ENCODE data around the gene ARL8B. TPM values are rescaled to one million over a fixed set of nuclear protein-coding genes. Genes with fewer than 3 reads are reported as not detected.

The ARL8B gene
- total RNA-seq, 1 experiment from 2014 or later = 51.8 TPM

DNA sequence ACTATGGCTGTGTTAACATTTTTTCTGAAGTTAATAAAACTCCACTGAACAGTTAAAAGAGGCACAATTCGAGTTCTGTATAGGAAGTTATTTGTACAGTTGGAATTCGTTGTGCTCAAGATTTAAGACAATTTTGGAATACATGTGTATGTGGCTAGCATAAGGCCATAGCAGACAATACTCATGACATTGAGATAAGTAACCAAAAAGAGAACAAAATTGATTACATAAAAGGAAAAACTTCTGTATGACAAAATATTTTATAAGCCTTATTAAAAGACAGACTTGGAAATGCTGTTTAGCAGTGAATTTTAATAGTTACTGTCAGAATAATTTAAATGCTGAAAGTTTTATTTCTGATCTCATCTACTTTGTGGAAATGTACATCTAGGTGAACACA lies 47.7 kb downstream of the ARL8B start:
- CTCF ChIA-PET = no interaction called here
- H3K4me3 ChIP-seq (ENCODE audit: low read depth in 2 of 2, low read length in 2 of 2) = no peak overlapping the region
- ATAC-seq = no peak
- intact Hi-C loops (cut with micrococcal nuclease; ENCODE audit: unreplicated experiment) = no loop called here
- no TSS peak for BruUV-seq (replicated peaks)
- H3K27ac ChIP-seq (ENCODE audit: low read length) = no peak overlapping the region
- POLR2A ChIA-PET = no interaction called here
- TF ChIP-seq SIN3A (IDR thresholded peaks at IDR 0.05; ENCODE audit: borderline replicate concordance, insufficient read depth, low read depth, low read length) (no peak), POLR2AphosphoS5 (IDR thresholded peaks at IDR 0.05; ENCODE audit: low read depth, low read length) (no peak), TCF7L2 (IDR thresholded peaks at IDR 0.05; ENCODE audit: low read depth, low read length) (no peak)
- TF ChIP-seq, protein P1, sequence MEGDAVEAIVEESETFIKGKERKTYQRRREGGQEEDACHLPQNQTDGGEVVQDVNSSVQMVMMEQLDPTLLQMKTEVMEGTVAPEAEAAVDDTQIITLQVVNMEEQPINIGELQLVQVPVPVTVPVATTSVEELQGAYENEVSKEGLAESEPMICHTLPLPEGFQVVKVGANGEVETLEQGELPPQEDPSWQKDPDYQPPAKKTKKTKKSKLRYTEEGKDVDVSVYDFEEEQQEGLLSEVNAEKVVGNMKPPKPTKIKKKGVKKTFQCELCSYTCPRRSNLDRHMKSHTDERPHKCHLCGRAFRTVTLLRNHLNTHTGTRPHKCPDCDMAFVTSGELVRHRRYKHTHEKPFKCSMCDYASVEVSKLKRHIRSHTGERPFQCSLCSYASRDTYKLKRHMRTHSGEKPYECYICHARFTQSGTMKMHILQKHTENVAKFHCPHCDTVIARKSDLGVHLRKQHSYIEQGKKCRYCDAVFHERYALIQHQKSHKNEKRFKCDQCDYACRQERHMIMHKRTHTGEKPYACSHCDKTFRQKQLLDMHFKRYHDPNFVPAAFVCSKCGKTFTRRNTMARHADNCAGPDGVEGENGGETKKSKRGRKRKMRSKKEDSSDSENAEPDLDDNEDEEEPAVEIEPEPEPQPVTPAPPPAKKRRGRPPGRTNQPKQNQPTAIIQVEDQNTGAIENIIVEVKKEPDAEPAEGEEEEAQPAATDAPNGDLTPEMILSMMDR (IDR thresholded peaks at IDR 0.05) = no peak
- TF ChIP-seq, protein P2, sequence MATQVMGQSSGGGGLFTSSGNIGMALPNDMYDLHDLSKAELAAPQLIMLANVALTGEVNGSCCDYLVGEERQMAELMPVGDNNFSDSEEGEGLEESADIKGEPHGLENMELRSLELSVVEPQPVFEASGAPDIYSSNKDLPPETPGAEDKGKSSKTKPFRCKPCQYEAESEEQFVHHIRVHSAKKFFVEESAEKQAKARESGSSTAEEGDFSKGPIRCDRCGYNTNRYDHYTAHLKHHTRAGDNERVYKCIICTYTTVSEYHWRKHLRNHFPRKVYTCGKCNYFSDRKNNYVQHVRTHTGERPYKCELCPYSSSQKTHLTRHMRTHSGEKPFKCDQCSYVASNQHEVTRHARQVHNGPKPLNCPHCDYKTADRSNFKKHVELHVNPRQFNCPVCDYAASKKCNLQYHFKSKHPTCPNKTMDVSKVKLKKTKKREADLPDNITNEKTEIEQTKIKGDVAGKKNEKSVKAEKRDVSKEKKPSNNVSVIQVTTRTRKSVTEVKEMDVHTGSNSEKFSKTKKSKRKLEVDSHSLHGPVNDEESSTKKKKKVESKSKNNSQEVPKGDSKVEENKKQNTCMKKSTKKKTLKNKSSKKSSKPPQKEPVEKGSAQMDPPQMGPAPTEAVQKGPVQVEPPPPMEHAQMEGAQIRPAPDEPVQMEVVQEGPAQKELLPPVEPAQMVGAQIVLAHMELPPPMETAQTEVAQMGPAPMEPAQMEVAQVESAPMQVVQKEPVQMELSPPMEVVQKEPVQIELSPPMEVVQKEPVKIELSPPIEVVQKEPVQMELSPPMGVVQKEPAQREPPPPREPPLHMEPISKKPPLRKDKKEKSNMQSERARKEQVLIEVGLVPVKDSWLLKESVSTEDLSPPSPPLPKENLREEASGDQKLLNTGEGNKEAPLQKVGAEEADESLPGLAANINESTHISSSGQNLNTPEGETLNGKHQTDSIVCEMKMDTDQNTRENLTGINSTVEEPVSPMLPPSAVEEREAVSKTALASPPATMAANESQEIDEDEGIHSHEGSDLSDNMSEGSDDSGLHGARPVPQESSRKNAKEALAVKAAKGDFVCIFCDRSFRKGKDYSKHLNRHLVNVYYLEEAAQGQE (IDR thresholded peaks at IDR 0.05; ENCODE audit: insufficient read depth in 1 of 2, low read depth in 2 of 2, low read length in 1 of 2) = no peak
- in situ Hi-C loops (cut with HindIII; ENCODE audit: low pct_unique_long_range_greater_than_20kb, low sequenced_read_pairs) = no loop called here
- H3K9me3 ChIP-seq (ENCODE audit: control insufficient read depth, insufficient read depth, low read depth, low read length) = no peaks in the 10 kb centered on the region
- H3K27me3 ChIP-seq (ENCODE audit: control insufficient read depth, insufficient read depth, low read length) = no peaks in the 10 kb centered on the region
- no peak for DNase-seq (ENCODE audit: low read depth, low spot score)
- peaks cover 10% of the 10 kb centered on the region; the same call in 1 of the 2 replicates for H3K36me3 ChIP-seq (ENCODE audit: control insufficient read depth, insufficient read depth, low read length)
- no peaks in the 10 kb centered on the region; the same call in 1 of the 2 replicates for H3K4me1 ChIP-seq (ENCODE audit: control insufficient read depth, insufficient read depth, low read length)

DNA sequence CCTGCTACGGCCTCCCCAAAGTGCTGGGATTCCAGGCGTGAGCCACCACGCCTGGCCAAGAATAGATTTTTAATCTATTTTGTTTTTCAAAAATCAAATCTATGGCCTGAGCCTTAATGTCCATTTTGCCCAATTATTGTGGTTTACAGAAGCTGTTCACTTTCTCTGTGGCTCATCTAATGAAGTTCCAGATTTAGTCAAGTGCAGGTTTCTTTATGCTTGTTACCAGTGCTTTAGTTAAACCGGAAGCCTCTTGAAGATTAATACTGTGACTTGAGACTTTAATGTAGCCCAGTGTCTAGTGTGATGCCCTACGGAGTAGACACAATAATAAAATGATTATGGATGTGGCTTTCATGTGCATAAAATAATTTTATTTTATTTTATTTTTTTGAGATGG lies 48.9 kb downstream of the ARL8B start:
- Histone ChIP-seq H3K27ac (ENCODE audit: low read length) (no peak overlapping the region), H3K4me3 (ENCODE audit: low read depth in 2 of 2, low read length in 2 of 2) (no peak overlapping the region), H3K4me1 (ENCODE audit: control insufficient read depth, insufficient read depth, low read length) (no peaks in the 10 kb centered on the region; the same call in 1 of the 2 replicates), H3K9me3 (ENCODE audit: control insufficient read depth, insufficient read depth, low read depth, low read length) (no peaks in the 10 kb centered on the region), H3K36me3 (ENCODE audit: control insufficient read depth, insufficient read depth, low read length) (peaks cover 10% of the 10 kb centered on the region; the same call in 1 of the 2 replicates), H3K27me3 (ENCODE audit: control insufficient read depth, insufficient read depth, low read length) (no peaks in the 10 kb centered on the region)
- DNase-seq (ENCODE audit: low read depth, low spot score) (no peak), ATAC-seq (no peak)
- CTCF ChIA-PET = no interaction called here
- in situ Hi-C loops (cut with HindIII; ENCODE audit: low pct_unique_long_range_greater_than_20kb, low sequenced_read_pairs) (no loop called here), intact Hi-C loops (cut with micrococcal nuclease; ENCODE audit: unreplicated experiment) (no loop called here)
- POLR2A ChIA-PET = no interaction called here
- TF ChIP-seq SIN3A (IDR thresholded peaks at IDR 0.05; ENCODE audit: borderline replicate concordance, insufficient read depth, low read depth, low read length) = no peak
- no peak for TF ChIP-seq POLR2AphosphoS5 (IDR thresholded peaks at IDR 0.05; ENCODE audit: low read depth, low read length)
- TF ChIP-seq TCF7L2 (IDR thresholded peaks at IDR 0.05; ENCODE audit: low read depth, low read length) = no peak
- TF ChIP-seq, protein P1 (IDR thresholded peaks at IDR 0.05) = no peak
- TF ChIP-seq, protein P2 (IDR thresholded peaks at IDR 0.05; ENCODE audit: insufficient read depth in 1 of 2, low read depth in 2 of 2, low read length in 1 of 2) = no peak
- BruUV-seq (replicated peaks) = no TSS peak
